Testis (tissue), 2 donors: Measurements from ENCODE around the gene CDK8.

Experiments used
- POLR2A ChIP-seq: fragments of 450-650 bp; IDR thresholded peaks from one replicate; pipeline ENCODE4 v1.6.1; 2017; ENCODE audit warnings: antibody characterized with exemption, mild to moderate bottlenecking, moderate library complexity
- TF ChIP-seq, protein P1 (sequence below), 3 experiments: fragments of 450-650 bp in 2 of 3; fragments of 200-600 bp in 1 of 3; sonication (generic) in 1 of 3; IDR thresholded peaks; one replicate each; pipeline ENCODE4 v1.5.1; 2016 to 2019; ENCODE audit warnings: antibody characterized with exemption in 3 of 3, mild to moderate bottlenecking in 2 of 3, moderate library complexity in 1 of 3

DNA sequence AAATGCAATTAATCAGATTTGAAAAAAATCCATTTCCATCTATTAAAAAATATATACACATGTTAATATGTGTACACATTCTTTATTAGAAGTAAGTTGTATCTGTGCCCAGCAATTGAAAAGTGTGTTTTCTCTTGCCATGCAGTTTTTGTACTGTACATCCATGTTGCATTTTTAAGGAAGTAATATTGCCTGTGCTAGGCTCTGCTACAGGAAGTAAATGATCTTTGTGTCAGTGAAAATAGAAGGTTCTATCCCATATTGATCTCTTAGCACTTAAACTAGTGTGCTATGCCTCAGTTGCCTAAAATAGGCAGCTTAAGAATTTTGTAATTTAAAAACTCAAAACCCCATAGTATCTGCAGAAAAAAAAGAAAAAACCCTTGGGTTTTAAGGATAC lies 122.5 kb downstream of the CDK8 start:
- TF ChIP-seq, protein P1, sequence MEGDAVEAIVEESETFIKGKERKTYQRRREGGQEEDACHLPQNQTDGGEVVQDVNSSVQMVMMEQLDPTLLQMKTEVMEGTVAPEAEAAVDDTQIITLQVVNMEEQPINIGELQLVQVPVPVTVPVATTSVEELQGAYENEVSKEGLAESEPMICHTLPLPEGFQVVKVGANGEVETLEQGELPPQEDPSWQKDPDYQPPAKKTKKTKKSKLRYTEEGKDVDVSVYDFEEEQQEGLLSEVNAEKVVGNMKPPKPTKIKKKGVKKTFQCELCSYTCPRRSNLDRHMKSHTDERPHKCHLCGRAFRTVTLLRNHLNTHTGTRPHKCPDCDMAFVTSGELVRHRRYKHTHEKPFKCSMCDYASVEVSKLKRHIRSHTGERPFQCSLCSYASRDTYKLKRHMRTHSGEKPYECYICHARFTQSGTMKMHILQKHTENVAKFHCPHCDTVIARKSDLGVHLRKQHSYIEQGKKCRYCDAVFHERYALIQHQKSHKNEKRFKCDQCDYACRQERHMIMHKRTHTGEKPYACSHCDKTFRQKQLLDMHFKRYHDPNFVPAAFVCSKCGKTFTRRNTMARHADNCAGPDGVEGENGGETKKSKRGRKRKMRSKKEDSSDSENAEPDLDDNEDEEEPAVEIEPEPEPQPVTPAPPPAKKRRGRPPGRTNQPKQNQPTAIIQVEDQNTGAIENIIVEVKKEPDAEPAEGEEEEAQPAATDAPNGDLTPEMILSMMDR (IDR thresholded peaks at IDR 0.05): no peak
- TF ChIP-seq POLR2A: no peak
